IMR-90 (cell line): Measurements from ENCODE around the gene PLA2G2A. TPM values are rescaled to one million over a fixed set of nuclear protein-coding genes. Genes with fewer than 3 reads are reported as not detected.

Experiments
- ATAC-seq: fragments of 200-7000 bp; cut with Tn5 transposase; 2 replicates; pipeline ENCODE4 v1.9.1; 2020; ENCODE audit warnings: low read depth, mild to moderate bottlenecking, moderate library complexity
- BruUV-seq: library from RNA; stranded (reverse); fragments of 400-500 nt; replicated peaks from 2 replicates; lab custom pipeline; 2021; lab: Mats Ljungman, UMichigan
- CTCF ChIA-PET: fragments of 300-600 bp; formaldehyde crosslinking; extraction: SDS; loops from one replicate; lab custom pipeline; 2021; ENCODE audit warnings: antibody characterized with exemption; lab: Yijun Ruan, JAX
- POLR2A ChIA-PET: fragments of 300-600 bp; sonication (Branson Sonifier 250); formaldehyde crosslinking; loops from one replicate; lab custom pipeline; 2022; ENCODE audit warnings: antibody characterized with exemption; ENCODE audit not compliant: unreplicated experiment; lab: Charles Lee
- DNase-seq: peaks from one replicate; pipeline ENCODE4 v3.0.0; 2013
- H2AFZ ChIP-seq: replicated peaks from 2 replicates; pipeline ENCODE3; 2013; ENCODE audit warnings: low read length, mild to moderate bottlenecking; ENCODE audit not compliant: poor library complexity
- H2AK5ac ChIP-seq: 2 replicates; pipeline ENCODE4 v1.6.1; 2013; ENCODE audit warnings: low read depth, low read length, inconsistent platforms
- H2AK9ac ChIP-seq: replicated peaks from 2 replicates; pipeline ENCODE3; 2013; ENCODE audit warnings: mild to moderate bottlenecking, low read depth, low read length, moderate library complexity; ENCODE audit not compliant: poor library complexity
- H2BK120ac ChIP-seq: 2 replicates; pipeline ENCODE4 v1.6.1; 2013; ENCODE audit warnings: low read depth, low read length, inconsistent platforms
- H2BK15ac ChIP-seq: 3 replicates; pipeline ENCODE4 v1.6.1; 2013; ENCODE audit warnings: low read depth, low read length, inconsistent platforms
- H2BK20ac ChIP-seq: 2 replicates; pipeline ENCODE4 v1.6.1; 2013; ENCODE audit warnings: low read depth, mild to moderate bottlenecking, inconsistent platforms, low read length, moderate library complexity
- H2BK5ac ChIP-seq: 2 replicates; pipeline ENCODE4 v1.6.1; 2013; ENCODE audit warnings: mild to moderate bottlenecking, low read depth, low read length, inconsistent platforms; ENCODE audit not compliant: poor library complexity, severe bottlenecking
- H3K14ac ChIP-seq: replicated peaks from 2 replicates; pipeline ENCODE4 v1.6.1; 2013; ENCODE audit warnings: low read depth, low read length, inconsistent platforms
- H3K18ac ChIP-seq: 2 replicates; pipeline ENCODE4 v1.6.1; 2013; ENCODE audit warnings: low read depth, low read length, control low read depth
- H3K23ac ChIP-seq: 2 replicates; pipeline ENCODE4 v1.6.1; 2013; ENCODE audit warnings: low read depth, low read length, inconsistent platforms
- H3K27ac ChIP-seq: 2 replicates; pipeline ENCODE4 v1.5.1; 2013; ENCODE audit warnings: mild to moderate bottlenecking, control low read depth, low read length; ENCODE audit not compliant: insufficient read depth
- H3K27me3 ChIP-seq: 2 replicates; pipeline ENCODE4 v1.6.1; 2013; ENCODE audit warnings: low read length; ENCODE audit not compliant: control insufficient read depth, insufficient read depth
- H3K36me3 ChIP-seq: 2 replicates; pipeline ENCODE4 v1.6.1; 2013; ENCODE audit warnings: low read length, mixed read lengths; ENCODE audit not compliant: control insufficient read depth, insufficient read depth
- H3K4ac ChIP-seq: 2 replicates; pipeline ENCODE4 v1.6.1; 2013; ENCODE audit warnings: low read depth, low read length, inconsistent platforms
- H3K4me1 ChIP-seq: 2 replicates; pipeline ENCODE4 v1.6.1; 2013; ENCODE audit warnings: low read length, mixed read lengths; ENCODE audit not compliant: control insufficient read depth, insufficient read depth
- H3K4me2 ChIP-seq: 2 replicates; pipeline ENCODE4 v1.6.1; 2013; ENCODE audit warnings: low read depth, mild to moderate bottlenecking, control low read depth, low read length, moderate library complexity
- H3K4me3 ChIP-seq: 2 replicates; pipeline ENCODE4 v1.5.1; 2013; ENCODE audit warnings: low read depth, mild to moderate bottlenecking, control low read depth, low read length, moderate library complexity; ENCODE audit not compliant: insufficient read depth
- H3K56ac ChIP-seq: 2 replicates; pipeline ENCODE4 v1.6.1; 2013; ENCODE audit warnings: low read length, inconsistent platforms; ENCODE audit not compliant: insufficient read depth; ENCODE audit errors: extremely low read depth
- H3K79me1 ChIP-seq, 2 experiments: 2 replicates each; pipeline ENCODE4 v1.6.1; 2013; ENCODE audit warnings: low read length in 2 of 2, inconsistent platforms in 1 of 2, low read depth in 1 of 2
- H3K9ac ChIP-seq: 2 replicates; pipeline ENCODE4 v1.6.1; 2013; ENCODE audit warnings: low read depth, low read length, control low read depth
- H3K9me1 ChIP-seq: 2 replicates; pipeline ENCODE4 v1.6.1; 2013; ENCODE audit warnings: low read length, inconsistent platforms; ENCODE audit not compliant: insufficient read depth
- H3K9me3 ChIP-seq: 2 replicates; pipeline ENCODE4 v1.6.1; 2013; ENCODE audit warnings: low read length; ENCODE audit not compliant: control insufficient read depth, insufficient read depth
- H4K20me1 ChIP-seq: 2 replicates; pipeline ENCODE4 v1.6.1; 2013; ENCODE audit warnings: low read length, inconsistent platforms; ENCODE audit not compliant: insufficient read depth
- H4K5ac ChIP-seq: 2 replicates; pipeline ENCODE4 v1.6.1; 2013; ENCODE audit warnings: mild to moderate bottlenecking, low read depth, low read length, control low read depth
- H4K8ac ChIP-seq, 2 experiments: 2 replicates each; pipeline ENCODE4 v1.6.1; 2013; ENCODE audit warnings: low read depth in 2 of 2, low read length in 2 of 2, control low read depth in 1 of 2, inconsistent platforms in 1 of 2
- H4K91ac ChIP-seq: 2 replicates; pipeline ENCODE4 v1.6.1; 2013; ENCODE audit warnings: low read depth, low read length, inconsistent platforms; ENCODE audit not compliant: insufficient read depth
- BHLHE40 ChIP-seq: fragments of 150-350 bp; IDR thresholded peaks from 2 replicates; pipeline ENCODE4 v1.6.1; 2016; ENCODE audit warnings: mild to moderate bottlenecking, low read depth, low read length
- CEBPB ChIP-seq: IDR thresholded peaks from 2 replicates; pipeline ENCODE4 v1.6.1; 2012; ENCODE audit warnings: low read depth, low read length, improper control_type of control experiment
- CHD1 ChIP-seq: IDR thresholded peaks from 2 replicates; pipeline ENCODE4 v1.6.1; 2012; ENCODE audit warnings: low read depth, low read length, improper control_type of control experiment
- FOS ChIP-seq: fragments of 150-350 bp; IDR thresholded peaks from 2 replicates; pipeline ENCODE4 v1.6.1; 2016; ENCODE audit warnings: low read depth, low read length
- MAFK ChIP-seq: IDR thresholded peaks from 2 replicates; pipeline ENCODE4 v1.6.1; 2012; ENCODE audit warnings: low read depth, low read length, improper control_type of control experiment
- MAZ ChIP-seq: IDR thresholded peaks from 2 replicates; pipeline ENCODE4 v1.6.1; 2012; ENCODE audit warnings: low read depth, mild to moderate bottlenecking, low read length, improper control_type of control experiment, moderate library complexity, borderline replicate concordance
- MXI1 ChIP-seq: IDR thresholded peaks from 2 replicates; pipeline ENCODE4 v1.6.1; 2012; ENCODE audit warnings: low read depth, mild to moderate bottlenecking, low read length, moderate library complexity, borderline replicate concordance
- NFE2L2 ChIP-seq: fragments of 150-350 bp; IDR thresholded peaks from 2 replicates; pipeline ENCODE4 v1.6.1; 2016; ENCODE audit warnings: low read depth, mild to moderate bottlenecking, low read length
- POLR2A ChIP-seq: IDR thresholded peaks from 2 replicates; pipeline ENCODE4 v1.6.1; 2012; ENCODE audit warnings: mild to moderate bottlenecking, low read depth, low read length
- RAD21 ChIP-seq: IDR thresholded peaks from 2 replicates; pipeline ENCODE4 v1.6.1; 2012; ENCODE audit warnings: low read length, improper control_type of control experiment
- RCOR1 ChIP-seq: IDR thresholded peaks from 2 replicates; pipeline ENCODE4 v1.6.1; 2012; ENCODE audit warnings: mild to moderate bottlenecking, low read length, improper control_type of control experiment; ENCODE audit not compliant: insufficient replicate concordance
- RFX5 ChIP-seq: IDR thresholded peaks from 2 replicates; pipeline ENCODE4 v1.8.0; 2012; ENCODE audit warnings: low read depth, mild to moderate bottlenecking, low read length, moderate library complexity
- SMC3 ChIP-seq: fragments of 150-350 bp; IDR thresholded peaks from 2 replicates; pipeline ENCODE4 v1.6.1; 2016; ENCODE audit warnings: low read depth, mild to moderate bottlenecking, antibody characterized with exemption, low read length, moderate library complexity
- WGBS, 2 experiments: methylation state at CpG; one replicate each; pipeline versions ENCODE4 v1.1.5 to v1.1.7; 2013; ENCODE audit warnings: missing lambda C conversion rate in 2 of 2; ENCODE audit not compliant: insufficient read length in 1 of 2; ENCODE audit errors: extremely low coverage in 2 of 2; 5-methylcytosine and 5-hydroxymethylcytosine counted together
- dilution Hi-C: fragments of 300-500 bp; cut with HindIII; formaldehyde crosslinking; loops from one replicate; pipeline ENCODE4 v1.14.3; 2018; ENCODE audit warnings: low sequenced_read_pairs; ENCODE audit not compliant: unreplicated experiment
- in situ Hi-C: fragments of 300-500 bp; cut with MboI; formaldehyde crosslinking; loops from 3 replicates; pipeline ENCODE4 v1.14.3; 2019; ENCODE audit warnings: low sequenced_read_pairs, inconsistent platforms, mixed read lengths
- intact Hi-C: fragments of 100-400 bp; cut with micrococcal nuclease; formaldehyde crosslinking; loops from 2 replicates; pipeline ENCODE4 v1.10.0; 2022
- polyA plus RNA-seq, 3 experiments: library from polyadenylated mRNA; depleted of rRNA; stranded (reverse); fragments of >200 nt; gene quantifications; 2 replicates each; pipeline ENCODE4 v1.2.3, GENCODE V29; 2012; ENCODE audit warnings: low replicate concordance in 1 of 3
- total RNA-seq: library from RNA; depleted of rRNA; stranded (reverse); fragments of >200 nt; gene quantifications from 2 replicates; pipeline ENCODE4 v1.2.3, GENCODE V29; 2012
- TF ChIP-seq, protein P1 (sequence below): fragments of 150-350 bp; IDR thresholded peaks from 2 replicates; pipeline ENCODE4 v1.6.1; 2016; ENCODE audit warnings: low read depth, mild to moderate bottlenecking, low read length, moderate library complexity, borderline replicate concordance
- TF ChIP-seq, protein P2 (sequence below): fragments of 150-350 bp; IDR thresholded peaks from 2 replicates; pipeline ENCODE4 v1.6.1; 2017; ENCODE audit warnings: mild to moderate bottlenecking, antibody characterized with exemption, low read length, low read depth
- TF ChIP-seq, protein P3 (sequence below): conservative IDR thresholded peaks from 2 replicates; pipeline ENCODE4 v1.5.1; 2012; ENCODE audit warnings: mild to moderate bottlenecking, low read depth, low read length, improper control_type of control experiment

PLA2G2A gene
- total and polyA plus RNA-seq, 2 of the 4 experiments (the other 2 are of a cell fraction) = not detected

DNA sequence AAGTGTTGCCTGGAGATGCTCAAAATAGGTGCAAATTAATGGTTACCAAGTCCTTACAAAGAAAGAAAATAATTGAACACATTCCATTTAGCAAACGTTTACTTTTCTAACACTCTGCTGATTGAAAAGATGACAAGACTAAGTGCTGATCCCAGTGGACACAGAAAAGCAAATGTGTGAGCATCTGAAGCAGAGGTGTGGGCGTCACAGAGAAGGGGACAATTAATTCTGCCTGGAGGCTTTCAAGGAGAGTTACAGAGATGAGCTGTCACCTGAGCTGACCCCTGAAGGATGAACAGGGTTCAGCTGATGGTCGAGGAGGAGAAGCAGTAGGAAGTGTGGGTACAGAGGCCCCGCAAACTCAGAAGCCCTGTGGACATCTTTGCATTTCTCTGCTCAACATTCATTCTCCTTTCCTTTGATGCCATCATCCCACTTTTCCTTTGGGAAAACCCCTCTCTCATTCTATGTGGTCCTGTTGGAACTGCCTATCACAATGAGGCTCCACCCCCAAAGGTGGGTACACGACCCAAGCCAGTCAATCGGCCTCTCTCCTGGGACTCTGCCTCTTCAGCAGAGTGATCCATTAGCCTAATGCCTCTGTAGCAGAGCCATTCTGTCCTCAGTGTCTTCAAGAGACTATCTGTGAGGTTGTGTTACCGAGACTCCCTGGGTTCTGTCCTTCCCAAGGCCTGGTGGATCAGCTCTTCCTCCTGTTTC lies 38.8 kb downstream of the PLA2G2A start:
- no TSS peak for BruUV-seq
- no peak overlapping the region for H4K5ac ChIP-seq
- H3K79me1 ChIP-seq = no peaks in the 10 kb centered on the region
- no peak for ATAC-seq
- H2AK5ac ChIP-seq = no peak overlapping the region
- WGBS, 2 experiments = 27% methylated on average over 2 of the region's 7 CpGs; no CpG with 5 or more reads in 1 of the 2 experiments
- TF ChIP-seq SMC3 (no peak), RFX5 (no peak), CHD1 (no peak), NFE2L2 (no peak), CEBPB (no peak), FOS (no peak), POLR2A (no peak), RCOR1 (no peak), BHLHE40 (no peak), MXI1 (no peak), RAD21 (no peak), MAFK (no peak), MAZ (no peak)
- TF ChIP-seq, protein P1, sequence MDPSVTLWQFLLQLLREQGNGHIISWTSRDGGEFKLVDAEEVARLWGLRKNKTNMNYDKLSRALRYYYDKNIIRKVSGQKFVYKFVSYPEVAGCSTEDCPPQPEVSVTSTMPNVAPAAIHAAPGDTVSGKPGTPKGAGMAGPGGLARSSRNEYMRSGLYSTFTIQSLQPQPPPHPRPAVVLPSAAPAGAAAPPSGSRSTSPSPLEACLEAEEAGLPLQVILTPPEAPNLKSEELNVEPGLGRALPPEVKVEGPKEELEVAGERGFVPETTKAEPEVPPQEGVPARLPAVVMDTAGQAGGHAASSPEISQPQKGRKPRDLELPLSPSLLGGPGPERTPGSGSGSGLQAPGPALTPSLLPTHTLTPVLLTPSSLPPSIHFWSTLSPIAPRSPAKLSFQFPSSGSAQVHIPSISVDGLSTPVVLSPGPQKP = no peak
- TF ChIP-seq, protein P2, sequence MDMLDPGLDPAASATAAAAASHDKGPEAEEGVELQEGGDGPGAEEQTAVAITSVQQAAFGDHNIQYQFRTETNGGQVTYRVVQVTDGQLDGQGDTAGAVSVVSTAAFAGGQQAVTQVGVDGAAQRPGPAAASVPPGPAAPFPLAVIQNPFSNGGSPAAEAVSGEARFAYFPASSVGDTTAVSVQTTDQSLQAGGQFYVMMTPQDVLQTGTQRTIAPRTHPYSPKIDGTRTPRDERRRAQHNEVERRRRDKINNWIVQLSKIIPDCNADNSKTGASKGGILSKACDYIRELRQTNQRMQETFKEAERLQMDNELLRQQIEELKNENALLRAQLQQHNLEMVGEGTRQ = no peak
- TF ChIP-seq, protein P3, sequence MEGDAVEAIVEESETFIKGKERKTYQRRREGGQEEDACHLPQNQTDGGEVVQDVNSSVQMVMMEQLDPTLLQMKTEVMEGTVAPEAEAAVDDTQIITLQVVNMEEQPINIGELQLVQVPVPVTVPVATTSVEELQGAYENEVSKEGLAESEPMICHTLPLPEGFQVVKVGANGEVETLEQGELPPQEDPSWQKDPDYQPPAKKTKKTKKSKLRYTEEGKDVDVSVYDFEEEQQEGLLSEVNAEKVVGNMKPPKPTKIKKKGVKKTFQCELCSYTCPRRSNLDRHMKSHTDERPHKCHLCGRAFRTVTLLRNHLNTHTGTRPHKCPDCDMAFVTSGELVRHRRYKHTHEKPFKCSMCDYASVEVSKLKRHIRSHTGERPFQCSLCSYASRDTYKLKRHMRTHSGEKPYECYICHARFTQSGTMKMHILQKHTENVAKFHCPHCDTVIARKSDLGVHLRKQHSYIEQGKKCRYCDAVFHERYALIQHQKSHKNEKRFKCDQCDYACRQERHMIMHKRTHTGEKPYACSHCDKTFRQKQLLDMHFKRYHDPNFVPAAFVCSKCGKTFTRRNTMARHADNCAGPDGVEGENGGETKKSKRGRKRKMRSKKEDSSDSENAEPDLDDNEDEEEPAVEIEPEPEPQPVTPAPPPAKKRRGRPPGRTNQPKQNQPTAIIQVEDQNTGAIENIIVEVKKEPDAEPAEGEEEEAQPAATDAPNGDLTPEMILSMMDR = no peak
- H2BK15ac ChIP-seq = no peak overlapping the region
- dilution Hi-C loops (no loop called here), in situ Hi-C loops (no loop called here), intact Hi-C loops (no loop called here)
- H3K4me3 ChIP-seq = no peak overlapping the region
- H3K9me1 ChIP-seq = no peaks in the 10 kb centered on the region
- no peak overlapping the region for H2BK20ac ChIP-seq
- no peak overlapping the region for H3K14ac ChIP-seq
- ChIA-PET CTCF (interaction anchor here (0.6 kb wide), 1 partner anchor 128 kb away, joined by 7 read pairs; no protein-coding TSS in a partner anchor), POLR2A (no interaction called here)
- no peak for DNase-seq
- H3K27ac ChIP-seq = no peak overlapping the region
- H3K36me3 ChIP-seq = no peaks in the 10 kb centered on the region
- H3K4me1 ChIP-seq = no peaks in the 10 kb centered on the region
- H3K9ac ChIP-seq = no peak overlapping the region
- H3K9me3 ChIP-seq = no peaks in the 10 kb centered on the region
- H4K91ac ChIP-seq = no peak overlapping the region
- no peak overlapping the region for H3K56ac ChIP-seq
- no peak overlapping the region for H3K4ac ChIP-seq
- H2BK120ac ChIP-seq = no peak overlapping the region
- no peak overlapping the region for H2AFZ ChIP-seq
- no peak overlapping the region for H3K18ac ChIP-seq
- no peak overlapping the region for H3K4me2 ChIP-seq
- H4K20me1 ChIP-seq = no peaks in the 10 kb centered on the region
- no peak overlapping the region for H2AK9ac ChIP-seq
- peaks cover 7% of the 10 kb centered on the region; the same call in 1 of the 2 replicates for H3K27me3 ChIP-seq
- H3K23ac ChIP-seq = no peak overlapping the region
- H4K8ac ChIP-seq = no peak overlapping the region
- H2BK5ac ChIP-seq = no peak overlapping the region
